NCI-H2227 (cell line): ENCODE results near the gene RNF32.
"Not testable (repeated sequence)": the region's sequence is repeated elsewhere in the genome, so short reads cannot be mapped to it uniquely, and the experiment has no call there.

Source experiments
- DNase-seq: peaks from one replicate; lab custom pipeline; 2025; ENCODE audit not compliant: unreplicated experiment; lab: John Stamatoyannopoulos, UW

Gene RNF32

DNA sequence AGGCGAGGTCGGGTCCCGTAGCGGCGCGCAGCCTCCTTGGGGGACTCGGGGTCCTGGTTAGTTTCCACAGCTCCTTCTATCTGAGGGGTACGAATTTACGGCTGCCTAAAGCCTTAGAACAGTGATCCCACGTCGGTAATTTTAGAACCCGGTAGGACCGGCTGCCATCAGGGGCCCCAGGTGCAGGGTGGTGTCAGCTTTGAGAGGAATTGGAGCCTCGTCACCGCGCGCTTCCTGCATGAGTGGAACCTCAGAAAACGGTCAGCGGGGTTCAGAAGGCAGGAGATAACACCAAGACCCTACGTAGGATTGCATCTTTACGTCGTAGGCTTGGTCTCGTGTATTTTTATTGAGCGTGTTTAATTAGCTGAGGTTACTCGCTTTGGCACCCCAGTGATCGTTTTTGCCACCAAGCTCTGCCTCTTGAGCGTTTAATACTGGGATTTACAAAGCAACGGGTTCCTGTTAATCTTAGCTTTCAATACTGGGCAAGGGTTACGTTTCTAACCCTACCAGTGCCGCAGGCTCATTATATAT, 443 bp downstream of the RNF32 start:
- DNase-seq = peak; percentile 80

DNA sequence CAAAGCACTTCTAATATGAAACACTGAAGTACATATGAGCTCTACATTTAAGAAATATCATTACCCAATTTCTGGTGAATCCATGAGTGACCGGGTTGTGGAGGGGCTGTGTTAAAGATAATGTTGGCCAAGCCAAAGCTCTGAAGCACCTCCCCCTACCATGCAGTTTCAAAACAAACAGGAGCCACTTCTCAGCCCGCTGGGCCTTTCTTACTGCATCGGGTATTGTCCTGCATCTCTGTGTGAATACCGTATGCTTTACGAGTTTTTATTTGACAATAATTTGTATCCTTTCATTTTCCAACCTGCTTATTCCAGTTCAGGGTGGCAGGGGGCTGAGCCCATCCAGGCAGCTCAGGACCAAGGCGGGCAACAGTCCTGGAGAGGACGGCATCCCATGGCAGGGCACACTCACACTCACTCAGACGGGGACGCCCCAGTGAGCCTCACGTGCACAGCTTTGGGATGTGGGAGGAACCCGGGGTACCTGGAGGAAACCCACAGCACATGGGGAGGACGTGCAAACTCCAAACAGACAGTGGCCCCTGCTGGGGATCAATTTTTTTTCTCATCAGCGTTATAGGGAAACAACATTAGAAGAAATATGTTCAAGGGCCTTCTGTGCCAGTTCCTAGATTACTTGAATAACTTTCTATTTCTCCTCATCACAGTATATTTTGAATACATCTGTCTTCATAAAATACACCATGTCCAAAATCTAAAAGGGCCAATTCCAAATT, 1.9 kb downstream of the RNF32 start:
- DNase-seq = no peak

DNA sequence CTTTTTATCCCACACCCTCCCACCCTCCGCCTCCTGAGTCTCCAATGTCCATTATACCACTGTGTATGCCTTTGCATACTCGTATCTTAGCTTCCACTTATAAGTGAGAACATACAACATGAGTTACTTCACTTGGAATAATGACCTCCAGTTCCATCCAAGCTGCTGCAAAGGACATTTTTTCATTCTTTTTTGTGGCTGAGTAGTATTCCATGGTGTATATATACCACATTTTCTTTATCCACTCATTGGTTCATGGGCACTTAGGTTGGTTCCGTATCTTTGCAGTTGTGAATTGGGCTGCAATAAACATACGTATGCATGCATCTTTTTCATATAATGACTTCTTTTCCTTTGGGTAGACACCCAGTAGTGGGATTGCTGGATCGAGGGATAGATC, 6.8 kb downstream of the RNF32 start:
- not testable (repeated sequence) for DNase-seq

DNA sequence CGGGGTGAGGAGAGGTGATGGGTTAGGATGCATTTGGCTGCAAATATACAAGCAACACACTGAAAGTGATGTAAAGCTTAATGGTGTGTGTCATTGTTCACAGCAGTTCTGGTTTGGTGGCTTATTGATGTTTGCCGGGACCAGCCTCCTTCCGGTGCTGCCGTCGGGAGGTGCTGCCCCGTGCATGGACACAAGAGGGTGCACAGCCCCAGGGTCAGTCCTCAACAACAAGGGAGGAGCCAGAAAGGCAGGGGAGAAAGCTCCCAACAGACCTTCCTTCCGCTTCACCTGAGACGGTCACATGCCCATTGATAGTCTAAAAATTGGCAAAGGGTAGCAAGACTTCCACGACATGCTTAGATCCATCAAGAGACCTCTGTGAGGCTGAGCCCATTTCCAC, 9.5 kb downstream of the RNF32 start:
- no peak for DNase-seq

DNA sequence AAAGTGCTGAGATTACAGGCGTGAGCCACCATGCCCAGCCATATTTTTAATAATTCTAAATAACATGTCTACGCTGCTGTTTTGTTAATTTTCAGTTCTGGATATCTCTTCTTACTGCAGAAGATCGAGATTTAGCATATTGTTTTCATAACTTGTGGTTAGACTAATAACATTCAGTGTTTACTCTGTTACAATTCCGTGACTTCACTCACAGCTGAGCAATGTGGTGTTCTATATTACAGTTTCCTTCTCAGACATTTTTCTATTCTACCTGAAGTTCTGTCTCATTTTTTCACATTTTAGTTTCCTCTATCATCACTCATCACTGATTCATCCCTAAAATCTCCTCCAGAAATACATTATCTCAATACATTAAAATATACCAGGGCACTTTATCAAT, 10.9 kb downstream of the RNF32 start:
- no peak for DNase-seq

DNA sequence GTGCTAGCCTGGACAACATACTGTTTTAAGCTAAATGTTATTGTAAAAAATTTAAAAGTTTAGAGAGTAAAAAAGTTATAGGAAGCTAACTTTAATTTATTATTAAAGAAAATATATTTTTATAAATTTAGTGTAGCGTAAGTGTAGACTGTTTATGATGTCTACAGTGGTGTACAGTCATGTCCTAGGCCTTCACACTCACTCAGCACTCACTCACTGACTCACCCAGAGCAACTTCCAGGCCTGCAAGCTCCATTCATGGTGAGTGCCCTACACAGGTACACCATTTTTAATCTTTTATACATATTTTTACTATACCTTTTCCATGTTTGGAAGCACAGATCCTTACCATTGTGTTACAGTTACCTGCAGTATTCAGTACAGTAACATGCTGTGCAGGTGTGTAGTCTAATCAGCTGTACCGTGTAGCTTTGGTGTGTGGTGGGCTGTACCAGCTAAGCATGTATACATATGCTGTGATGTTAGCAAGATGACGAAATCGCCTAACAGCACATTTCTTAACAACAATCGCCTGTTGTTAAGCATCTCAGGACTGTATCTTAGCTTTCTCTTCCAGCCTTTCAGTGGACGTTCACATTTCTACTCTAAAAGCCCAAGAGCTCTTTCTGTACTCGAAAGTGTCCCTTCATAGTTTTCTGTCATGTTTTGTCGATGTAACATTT, 12.5 kb downstream of the RNF32 start:
- DNase-seq = no peak

DNA sequence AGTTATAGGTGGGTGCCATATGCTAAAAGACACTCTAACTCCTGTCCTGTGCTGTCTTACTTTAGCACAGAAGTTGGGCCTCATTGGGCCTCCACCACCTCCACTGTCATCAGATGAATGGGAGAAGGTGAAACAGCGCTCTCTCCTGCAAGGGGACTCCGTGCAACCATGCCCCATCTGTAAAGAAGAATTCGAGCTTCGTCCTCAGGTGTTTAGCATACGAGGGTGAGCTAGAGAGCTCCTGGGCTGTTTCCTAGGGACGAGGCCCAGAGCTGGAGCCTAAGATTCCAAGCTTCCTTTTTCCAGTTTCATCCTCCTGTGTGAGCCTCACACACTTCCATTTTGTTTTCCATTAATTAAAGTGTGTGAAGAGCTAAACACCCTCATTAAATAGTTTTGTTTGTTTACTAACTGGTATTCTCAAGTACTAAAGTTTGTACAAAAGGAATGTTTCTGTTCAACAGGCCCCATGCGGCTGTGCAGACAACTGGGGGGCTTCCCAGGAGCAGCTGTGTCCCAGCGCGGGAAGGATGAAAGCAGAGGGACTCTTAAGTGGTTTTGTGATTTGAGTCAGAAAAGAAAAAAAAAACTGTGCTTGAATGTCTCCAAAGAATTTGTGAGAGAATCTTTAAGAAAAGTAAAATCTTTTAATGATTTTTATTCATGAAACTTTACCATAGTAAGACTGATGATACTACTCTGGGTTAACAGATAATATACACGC, 14.1 kb downstream of the RNF32 start:
- no peak for DNase-seq

DNA sequence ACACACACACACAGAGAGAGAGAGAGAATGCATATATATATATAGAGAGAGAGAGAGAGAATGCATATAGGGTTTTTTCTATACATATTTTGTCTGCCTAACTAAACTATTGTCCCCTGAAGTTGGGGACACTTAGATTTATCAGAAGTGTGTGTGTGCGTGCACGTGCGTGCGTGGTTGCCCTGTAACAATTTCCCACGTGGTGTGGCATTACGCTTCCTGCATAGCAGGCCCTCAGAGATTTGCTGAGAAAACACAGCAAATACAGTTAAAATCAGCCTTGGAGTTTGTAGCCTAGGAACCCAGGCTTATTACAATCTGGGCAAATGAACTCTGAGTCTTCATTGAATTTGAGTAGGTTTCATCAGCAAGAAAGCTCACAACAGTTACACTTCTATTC, 14.7 kb downstream of the RNF32 start:
- DNase-seq = no peak

DNA sequence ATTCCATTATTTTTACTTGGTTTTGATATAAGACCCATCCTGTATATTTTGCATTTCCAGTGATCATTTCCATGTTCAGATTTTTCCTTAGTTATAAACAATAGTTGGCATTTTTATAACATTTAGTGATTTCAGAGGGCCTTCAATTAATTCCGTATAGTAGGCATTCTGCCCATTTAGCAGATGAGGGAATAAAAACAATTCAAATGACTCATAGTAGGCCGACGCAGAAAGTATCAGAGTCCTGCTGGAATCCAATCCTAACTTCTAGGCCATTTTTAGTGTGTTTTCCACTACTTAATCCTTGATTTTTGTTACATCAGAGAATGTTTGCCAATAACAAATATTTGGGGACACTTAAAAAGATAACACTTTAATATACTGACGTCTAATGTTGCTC, 15.4 kb downstream of the RNF32 start:
- DNase-seq = no peak

DNA sequence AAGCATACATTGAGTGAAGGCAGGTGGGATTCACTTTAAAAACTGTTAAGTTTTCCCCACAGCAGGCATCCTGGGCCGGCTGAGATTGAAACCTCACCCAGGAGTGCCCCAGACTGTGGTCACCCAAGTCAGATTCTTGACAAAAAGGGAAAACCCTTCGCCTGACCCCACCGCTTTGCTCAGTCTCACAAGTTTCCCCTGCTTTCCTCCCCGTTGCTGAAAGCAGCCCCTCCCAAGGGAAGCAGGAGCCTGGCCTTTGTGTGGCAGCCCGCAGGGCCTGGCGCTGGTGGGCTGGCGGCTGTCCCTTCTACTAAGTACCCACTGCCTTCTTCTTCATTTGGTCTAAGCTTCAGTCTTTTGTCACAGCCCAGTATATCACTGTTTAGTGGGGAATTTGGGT, 16.0 kb downstream of the RNF32 start:
- DNase-seq = no peak

DNA sequence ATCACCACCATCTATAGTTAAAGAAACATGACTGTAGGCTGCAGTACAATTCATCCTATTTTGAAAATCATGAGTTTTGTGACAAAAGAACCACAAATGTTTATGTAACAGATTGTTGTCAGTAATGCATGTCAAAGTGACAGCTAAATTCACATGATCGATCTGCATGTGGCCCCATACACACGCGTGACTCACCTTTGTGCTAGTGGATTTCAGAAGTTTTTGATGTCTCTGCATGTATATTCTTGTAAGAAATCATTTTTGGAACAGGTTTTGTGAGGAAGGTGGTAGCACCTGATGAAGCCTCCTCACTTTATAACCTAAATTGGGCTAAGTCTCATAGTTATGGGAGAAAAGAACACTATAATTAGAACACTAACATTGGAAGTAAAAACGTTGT, 17.1 kb downstream of the RNF32 start:
- DNase-seq = no peak

DNA sequence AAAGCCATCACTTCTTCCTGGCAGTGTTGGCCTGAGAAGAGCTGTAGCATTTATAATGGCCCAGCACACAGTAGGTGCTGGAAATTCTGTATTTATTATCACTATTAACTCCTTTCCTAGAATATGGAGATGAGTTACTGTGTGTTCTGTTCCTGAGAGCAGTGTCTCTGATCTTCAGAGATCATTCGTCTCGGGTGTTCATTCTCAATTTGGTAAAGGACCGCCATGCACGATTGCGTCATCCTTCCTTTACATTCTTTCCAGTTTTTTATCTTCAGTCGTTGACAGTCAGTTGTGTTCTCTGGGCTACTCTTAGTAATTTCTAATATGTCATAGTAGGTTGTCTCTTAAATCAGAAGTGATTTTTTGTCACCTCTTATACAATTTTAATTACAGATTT, 18.6 kb downstream of the RNF32 start:
- DNase-seq = no peak

DNA sequence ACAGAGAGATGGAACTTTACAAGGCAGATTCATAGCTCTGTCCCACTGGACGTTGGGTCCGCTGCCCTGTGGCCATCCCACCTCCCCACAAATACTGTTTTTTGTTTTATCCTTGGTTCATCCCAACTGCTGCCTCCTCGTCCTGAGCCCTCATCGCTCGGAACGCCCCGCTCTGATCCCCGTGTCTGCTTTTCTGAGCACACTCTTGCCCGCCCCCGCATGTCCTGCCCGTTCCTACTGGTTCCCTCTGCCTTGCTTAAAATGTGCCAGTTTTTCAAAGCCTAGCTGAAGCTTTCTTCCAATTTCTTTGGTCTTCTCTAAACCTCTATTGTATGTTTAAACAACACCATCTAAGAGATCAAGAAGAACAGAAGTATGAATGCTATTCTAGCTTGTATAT, 19.4 kb downstream of the RNF32 start:
- DNase-seq = no peak

DNA sequence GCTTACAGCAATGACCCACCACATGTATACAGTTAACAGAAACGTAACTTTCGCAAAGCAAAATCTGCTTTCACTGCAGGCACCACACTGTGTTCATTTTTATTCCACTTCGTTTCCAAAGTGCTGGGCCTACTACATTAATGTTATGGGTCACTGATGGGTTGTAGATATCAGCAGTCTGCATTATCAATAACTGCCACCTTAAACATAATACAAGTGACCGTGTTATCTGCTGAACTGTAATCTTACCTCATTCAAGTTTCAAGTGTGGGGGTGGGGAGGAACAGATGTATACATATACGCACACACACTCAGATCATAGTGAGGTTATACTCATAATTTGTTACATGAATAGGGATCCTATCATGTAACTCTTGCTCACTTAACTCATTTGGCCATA, 21.1 kb downstream of the RNF32 start:
- DNase-seq = no peak

DNA sequence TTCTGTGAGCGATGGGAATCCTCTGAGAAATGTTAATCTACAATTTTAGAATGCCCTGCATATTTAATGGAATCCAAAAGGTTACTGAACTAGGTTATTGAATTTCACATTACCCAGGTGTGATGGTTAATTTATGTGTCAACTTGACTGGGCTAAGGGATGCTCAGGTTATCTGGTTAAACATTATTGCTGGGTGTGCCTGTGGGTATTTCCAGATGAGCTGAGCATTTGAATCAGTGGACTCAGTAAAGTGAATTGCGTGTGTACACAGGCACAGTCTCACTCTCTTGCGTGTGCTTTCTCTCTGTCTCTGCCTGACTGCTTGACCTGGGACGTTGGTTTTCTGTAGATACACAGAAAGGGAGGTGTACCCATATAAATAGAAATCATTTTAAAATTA, 21.7 kb downstream of the RNF32 start:
- no peak for DNase-seq

DNA sequence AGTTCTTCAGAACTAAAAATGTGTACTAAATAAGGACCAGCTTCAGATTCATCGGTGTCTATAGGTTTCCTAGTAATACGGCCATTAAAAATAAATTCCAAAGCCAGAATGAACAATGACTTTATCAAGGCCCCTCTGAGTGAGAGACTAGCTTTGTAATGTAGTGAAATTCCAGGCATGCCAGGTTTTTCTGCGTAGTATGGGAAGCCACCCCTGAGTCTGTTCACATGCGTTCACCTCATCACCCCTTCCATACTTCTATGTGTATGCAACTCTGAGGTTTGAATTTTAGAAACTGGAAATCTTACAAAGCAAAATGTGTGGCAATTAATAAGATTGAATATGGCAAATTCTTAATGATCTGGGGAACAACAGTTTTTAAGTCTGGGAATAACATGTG, 24.5 kb downstream of the RNF32 start:
- no peak for DNase-seq

DNA sequence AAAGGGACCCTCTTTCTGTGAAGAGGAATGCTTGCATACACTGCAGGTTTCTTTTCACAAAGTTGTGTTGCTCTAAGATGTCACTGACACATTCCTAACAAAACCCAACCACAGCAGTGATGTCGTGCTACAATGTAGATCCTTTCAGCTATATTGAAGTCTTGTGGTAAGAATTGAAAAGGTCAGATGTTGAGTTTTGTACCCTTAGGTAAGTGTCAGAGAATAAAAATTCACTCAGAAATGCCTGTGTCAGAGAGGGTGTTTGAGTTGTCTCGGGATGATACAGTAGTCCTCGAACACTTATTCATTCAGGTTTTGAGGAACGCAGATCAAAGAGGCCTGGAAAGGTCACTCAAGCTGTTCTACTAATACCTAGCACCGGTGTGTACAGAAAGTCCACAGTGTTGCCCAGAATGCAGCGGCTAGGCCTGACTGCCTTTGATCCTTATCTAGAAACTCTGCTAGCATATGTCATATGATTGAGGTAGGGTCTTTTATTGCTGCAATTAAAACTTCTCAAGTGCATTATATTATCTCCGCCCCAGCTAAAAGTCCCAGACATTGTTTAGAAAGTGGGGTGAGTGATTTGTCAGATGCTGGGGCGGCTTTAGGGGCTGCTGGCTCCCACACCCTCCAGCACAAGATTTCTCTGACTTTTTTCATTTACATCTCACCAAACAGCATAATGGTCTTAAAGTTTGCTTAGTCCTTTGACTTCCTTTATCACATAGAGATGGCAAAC, 26.0 kb downstream of the RNF32 start:
- no peak for DNase-seq

DNA sequence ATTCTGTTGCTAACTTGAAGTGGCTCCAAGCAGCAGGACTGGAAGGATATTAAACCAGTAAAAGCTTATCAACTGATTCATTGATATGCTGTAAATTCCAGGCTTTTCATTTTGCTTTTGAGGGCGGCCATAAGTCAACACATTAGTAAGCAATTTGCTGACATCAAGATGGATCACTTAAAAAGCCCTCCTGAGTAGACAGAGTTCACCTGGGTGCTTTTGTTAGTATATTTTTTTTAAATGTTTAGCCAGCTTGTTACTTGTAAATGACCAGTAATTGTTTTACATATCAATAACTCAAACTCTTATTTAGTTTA, 26.5 kb downstream of the RNF32 start:
- no peak for DNase-seq

DNA sequence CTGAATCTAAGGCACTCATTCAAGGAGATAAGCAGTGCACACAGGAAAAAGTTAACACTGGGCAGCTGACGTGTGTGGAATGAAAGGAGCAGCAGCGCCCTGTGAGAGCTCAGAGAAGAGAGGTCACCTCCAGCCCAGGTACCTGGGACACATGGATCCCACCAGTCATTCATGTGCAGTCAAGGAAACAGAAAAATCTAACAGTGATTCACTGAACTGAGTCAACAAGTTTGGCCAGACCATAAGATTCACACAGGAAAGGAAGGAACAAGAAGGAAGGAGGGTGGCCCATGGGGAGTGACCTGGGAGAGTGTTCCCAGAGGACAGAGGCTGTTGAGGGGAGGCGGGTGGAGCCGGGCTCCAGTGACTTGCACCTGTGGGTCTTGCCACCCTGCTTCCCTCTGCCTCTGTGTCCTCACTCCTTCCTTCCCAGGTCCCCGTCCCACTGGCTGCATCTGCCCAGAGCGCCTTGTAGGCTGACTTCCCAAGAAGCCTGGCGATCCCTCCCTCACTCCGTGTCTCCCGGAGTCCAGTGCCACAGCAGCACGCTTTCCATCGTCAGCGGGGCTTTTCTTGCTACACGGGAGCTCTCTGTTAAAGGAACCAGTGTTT, 27.7 kb downstream of the RNF32 start:
- no peak for DNase-seq

DNA sequence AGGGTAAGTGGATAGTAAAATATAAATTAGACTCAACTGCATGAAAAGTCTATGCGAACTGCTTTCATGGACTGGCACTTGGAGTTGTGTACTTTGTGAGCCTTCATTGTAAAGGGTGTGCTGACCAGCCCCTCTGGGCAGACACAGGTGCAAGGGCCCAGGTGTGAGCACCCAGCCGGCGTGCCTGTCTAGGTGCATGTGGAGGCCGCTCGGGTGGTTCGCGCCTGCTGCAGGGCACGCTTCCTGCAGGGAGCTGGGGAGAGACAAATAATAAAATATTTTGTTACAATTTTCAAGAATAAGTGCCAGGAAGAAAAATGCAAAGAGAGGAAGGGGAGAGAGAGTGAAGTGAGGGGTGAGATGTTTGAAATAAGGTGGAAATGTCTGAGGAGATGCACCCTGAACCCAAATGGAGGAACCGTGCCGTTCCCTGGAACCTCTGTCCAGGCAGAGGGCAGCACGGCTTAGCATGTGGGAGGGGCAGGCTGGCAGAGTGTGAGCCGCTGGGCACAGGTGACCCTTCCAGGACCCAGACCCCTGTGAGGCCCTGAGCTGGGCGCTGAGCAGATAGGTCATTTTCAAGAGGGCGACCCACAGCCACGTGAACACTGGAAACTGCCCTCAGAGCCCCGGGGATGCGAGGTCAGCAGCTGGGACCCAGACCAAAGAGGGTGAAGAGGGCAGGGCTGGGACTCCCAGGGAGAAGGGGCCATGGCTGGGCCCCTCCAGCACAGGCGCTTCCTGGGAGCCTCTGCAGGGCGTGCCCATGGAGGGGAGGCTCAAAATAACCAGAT, 28.7 kb downstream of the RNF32 start:
- no peak for DNase-seq
